Breast epithelium (tissue), 3 donors: ENCODE measurements around the gene MR1.

Experiments used
- POLR2A ChIP-seq: fragments of 450-650 bp; IDR thresholded peaks from one replicate; pipeline ENCODE4 v1.6.1; 2016; ENCODE audit warnings: antibody characterized with exemption, mild to moderate bottlenecking, moderate library complexity
- POLR2AphosphoS5 ChIP-seq, 3 donors: sonication (generic); formaldehyde crosslinking; IDR thresholded peaks; one replicate each; pipeline ENCODE4 v1.6.1; 2017; ENCODE audit warnings: antibody characterized with exemption in 3 of 3
- TF ChIP-seq, protein P1 (sequence below), 3 donors: fragments of 450-650 bp; IDR thresholded peaks; one replicate each; pipeline ENCODE4 v1.5.1; 2016 to 2017; ENCODE audit warnings: antibody characterized with exemption in 3 of 3, mild to moderate bottlenecking in 3 of 3, moderate library complexity in 3 of 3

DNA sequence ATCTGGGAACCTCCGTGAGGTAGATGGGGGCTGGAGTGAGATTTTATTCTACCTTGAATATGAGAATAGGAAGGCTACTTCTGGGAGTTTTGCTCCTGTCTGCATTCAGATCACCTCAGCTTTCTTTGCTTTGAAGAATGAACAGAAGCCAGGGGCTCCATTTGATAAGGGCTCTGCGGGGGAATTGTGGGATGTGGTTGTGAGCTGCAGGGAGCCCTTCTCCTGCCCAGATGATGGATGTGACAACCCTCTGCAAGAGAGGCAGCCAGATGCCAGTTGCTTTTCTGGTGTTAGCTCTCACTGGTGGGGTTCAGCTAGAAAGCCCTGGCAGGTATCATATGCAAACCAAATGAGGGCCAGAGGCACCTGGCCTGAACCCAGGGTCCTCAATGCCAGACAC is 76.2 kb downstream of the MR1 start:
- TF ChIP-seq, protein P1, sequence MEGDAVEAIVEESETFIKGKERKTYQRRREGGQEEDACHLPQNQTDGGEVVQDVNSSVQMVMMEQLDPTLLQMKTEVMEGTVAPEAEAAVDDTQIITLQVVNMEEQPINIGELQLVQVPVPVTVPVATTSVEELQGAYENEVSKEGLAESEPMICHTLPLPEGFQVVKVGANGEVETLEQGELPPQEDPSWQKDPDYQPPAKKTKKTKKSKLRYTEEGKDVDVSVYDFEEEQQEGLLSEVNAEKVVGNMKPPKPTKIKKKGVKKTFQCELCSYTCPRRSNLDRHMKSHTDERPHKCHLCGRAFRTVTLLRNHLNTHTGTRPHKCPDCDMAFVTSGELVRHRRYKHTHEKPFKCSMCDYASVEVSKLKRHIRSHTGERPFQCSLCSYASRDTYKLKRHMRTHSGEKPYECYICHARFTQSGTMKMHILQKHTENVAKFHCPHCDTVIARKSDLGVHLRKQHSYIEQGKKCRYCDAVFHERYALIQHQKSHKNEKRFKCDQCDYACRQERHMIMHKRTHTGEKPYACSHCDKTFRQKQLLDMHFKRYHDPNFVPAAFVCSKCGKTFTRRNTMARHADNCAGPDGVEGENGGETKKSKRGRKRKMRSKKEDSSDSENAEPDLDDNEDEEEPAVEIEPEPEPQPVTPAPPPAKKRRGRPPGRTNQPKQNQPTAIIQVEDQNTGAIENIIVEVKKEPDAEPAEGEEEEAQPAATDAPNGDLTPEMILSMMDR (IDR thresholded peaks at IDR 0.05): no peak
- TF ChIP-seq POLR2AphosphoS5 (IDR thresholded peaks at IDR 0.05) (no peak), POLR2A (no peak)
